HEK293 (cell line): ENCODE measurements around the gene NCKAP5.

Experiments used
- CTCF ChIA-PET: fragments of 350-600 bp; formaldehyde crosslinking; extraction: SDS; loops from one replicate; lab custom pipeline; 2021; ENCODE audit warnings: antibody characterized with exemption; lab: Yijun Ruan, JAX
- POLR2A ChIA-PET: fragments of 300-600 bp; formaldehyde crosslinking; extraction: SDS; loops from one replicate; lab custom pipeline; 2020; ENCODE audit warnings: antibody characterized with exemption, inconsistent platforms; lab: Yijun Ruan, JAX
- H3K27ac ChIP-seq: fragments of 200-500 bp; sonication (Bioruptor generic); 2 replicates; pipeline ENCODE4 v1.5.1; 2014; ENCODE audit warnings: low read depth, low read length, control low read depth, inconsistent platforms; ENCODE audit errors: extremely low read depth
- H3K36me3 ChIP-seq, 2 experiments: fragments of 200-500 bp in 1 of 2; sonication (Bioruptor generic) in 1 of 2; 1 replicate in 1 of 2; 2 replicates in 1 of 2; pipeline ENCODE4 v1.5.1; 2014 to 2017; ENCODE audit warnings: inconsistent platforms in 2 of 2, low read length in 2 of 2; ENCODE audit not compliant: control insufficient read depth in 2 of 2, insufficient read depth in 1 of 2
- H3K4me1 ChIP-seq: fragments of 200-500 bp; sonication (Bioruptor generic); 2 replicates; pipeline ENCODE4 v1.5.1; 2014; ENCODE audit warnings: mild to moderate bottlenecking, low read length, inconsistent platforms; ENCODE audit not compliant: control insufficient read depth, insufficient read depth
- H3K4me3 ChIP-seq: 2 replicates; pipeline ENCODE4 v1.5.1; 2011; ENCODE audit warnings: low read depth, mild to moderate bottlenecking, control low read depth, low read length, moderate library complexity
- H3K9me3 ChIP-seq: fragments of 200-500 bp; sonication (Bioruptor generic); 2 replicates; pipeline ENCODE4 v1.5.1; 2014; ENCODE audit warnings: low read depth, low read length, inconsistent platforms; ENCODE audit not compliant: control insufficient read depth, insufficient read depth
- CTCF ChIP-seq: fragments of 450-650 bp; formaldehyde crosslinking; IDR thresholded peaks from 2 replicates; pipeline ENCODE4 v1.5.1; 2016; ENCODE audit warnings: missing biosample characterization, missing genetic modification characterization
- HOXC10 ChIP-seq: sonication (generic); formaldehyde crosslinking; IDR thresholded peaks from 2 replicates; pipeline ENCODE4 v1.8.1; 2023; ENCODE audit warnings: mild to moderate bottlenecking, missing genetic modification reagents
- KLF7 ChIP-seq: fragments of 450-650 bp; formaldehyde crosslinking; IDR thresholded peaks from 2 replicates; pipeline ENCODE4 v1.5.1; 2016; ENCODE audit warnings: missing biosample characterization, missing genetic modification characterization, borderline replicate concordance
- PRDM2 ChIP-seq: fragments of 450-650 bp; formaldehyde crosslinking; IDR thresholded peaks from 2 replicates; pipeline ENCODE4 v1.5.1; 2016; ENCODE audit warnings: missing biosample characterization, missing genetic modification characterization, borderline replicate concordance
- PRDM6 ChIP-seq: fragments of 450-650 bp; formaldehyde crosslinking; IDR thresholded peaks from 2 replicates; pipeline ENCODE4 v1.5.1; 2017; ENCODE audit warnings: missing biosample characterization, missing genetic modification characterization
- REST ChIP-seq: fragments of 450-650 bp; formaldehyde crosslinking; IDR thresholded peaks from 2 replicates; pipeline ENCODE4 v1.5.1; 2016; ENCODE audit warnings: missing biosample characterization, missing genetic modification characterization
- TSHZ1 ChIP-seq: fragments of 450-650 bp; formaldehyde crosslinking; IDR thresholded peaks from 2 replicates; pipeline ENCODE4 v1.5.1; 2016; ENCODE audit warnings: missing biosample characterization, missing genetic modification characterization, borderline replicate concordance
- ZBTB21 ChIP-seq: fragments of 450-650 bp; formaldehyde crosslinking; IDR thresholded peaks from 2 replicates; pipeline ENCODE4 v1.5.1; 2017; ENCODE audit warnings: missing biosample characterization, missing genetic modification characterization
- ZNF155 ChIP-seq: fragments of 450-650 bp; formaldehyde crosslinking; IDR thresholded peaks from 2 replicates; pipeline ENCODE4 v1.5.1; 2016; ENCODE audit warnings: missing biosample characterization, missing genetic modification characterization
- ZNF292 ChIP-seq: fragments of 450-650 bp; formaldehyde crosslinking; IDR thresholded peaks from 2 replicates; pipeline ENCODE4 v1.5.1; 2016; ENCODE audit warnings: low read depth, missing biosample characterization, missing genetic modification characterization, borderline replicate concordance
- ZNF302 ChIP-seq: fragments of 450-650 bp; formaldehyde crosslinking; IDR thresholded peaks from 2 replicates; pipeline ENCODE4 v1.5.1; 2016; ENCODE audit warnings: missing biosample characterization, missing genetic modification characterization, low read depth
- ZNF324 ChIP-seq: fragments of 450-650 bp; formaldehyde crosslinking; IDR thresholded peaks from 2 replicates; pipeline ENCODE4 v1.5.1; 2016; ENCODE audit warnings: missing biosample characterization, missing genetic modification characterization
- ZNF335 ChIP-seq: fragments of 450-650 bp; formaldehyde crosslinking; conservative IDR thresholded peaks from 2 replicates; pipeline ENCODE4 v1.5.1; 2016; ENCODE audit warnings: missing biosample characterization, missing genetic modification characterization
- ZNF626 ChIP-seq: fragments of 450-650 bp; sonication (Bioruptor Pico); formaldehyde crosslinking; IDR thresholded peaks from 2 replicates; pipeline ENCODE4 v1.5.1; 2018; ENCODE audit warnings: missing biosample characterization, missing genetic modification characterization, inconsistent platforms

The NCKAP5 gene

GRCh38 chr2:133072837-133073694 lies 495.2 kb downstream of the NCKAP5 start:
- Histone ChIP-seq H3K36me3 (no peaks in the 10 kb centered on the region), H3K4me1 (no peaks in the 10 kb centered on the region), H3K4me3 (no peak overlapping the region), H3K9me3 (no peaks in the 10 kb centered on the region), H3K27ac (no peak overlapping the region)
- POLR2A ChIA-PET = no interaction called here
- TF ChIP-seq TSHZ1 = no peak
- no peak for TF ChIP-seq CTCF (tag by site-specific recombination)
- no peak for TF ChIP-seq PRDM6 (tag by site-specific recombination)
- TF ChIP-seq ZNF324 = no peak
- TF ChIP-seq HOXC10 (CRISPR knock-in tag) = no peak
- TF ChIP-seq ZNF302 (tag by site-specific recombination) = no peak
- no peak for TF ChIP-seq ZNF335
- CTCF ChIA-PET = no interaction called here

- TF ChIP-seq PRDM2 (tag by site-specific recombination) = no peak
- no peak for TF ChIP-seq ZNF626 (tag by site-specific recombination)
- TF ChIP-seq KLF7 (tag by site-specific recombination) = no peak
- no peak for TF ChIP-seq ZBTB21
- no peak for TF ChIP-seq ZNF292 (tag by site-specific recombination)
- peak; percentile 93 for TF ChIP-seq REST (tag by site-specific recombination)
- no peak for TF ChIP-seq ZNF155 (tag by site-specific recombination)
- Histone ChIP-seq H3K36me3 (no peaks in the 10 kb centered on the region), H3K27ac (no peak overlapping the region), H3K4me1 (no peaks in the 10 kb centered on the region), H3K4me3 (no peak overlapping the region), H3K9me3 (no peaks in the 10 kb centered on the region)
- ChIA-PET CTCF (no interaction called here), POLR2A (no interaction called here)
These were observed 504.5 kb downstream of the NCKAP5 start for GRCh38 chr2:133063775-133064174.
